HepG2 (cell line): ENCODE measurements around the gene ZFYVE28. TPM values are rescaled to one million over a fixed set of nuclear protein-coding genes. Genes with fewer than 3 reads are reported as not detected.

ENCODE experiments used
- ARID3A ChIP-seq: IDR thresholded peaks from 2 replicates; pipeline ENCODE4 v1.6.1; 2012; ENCODE audit warnings: low read depth, low read length, improper control_type of control experiment
- DMTF1 ChIP-seq: sonication (generic); formaldehyde crosslinking; IDR thresholded peaks from 2 replicates; pipeline ENCODE4 v1.4.0; 2020; ENCODE audit warnings: mild to moderate bottlenecking, missing genetic modification reagents
- GATA4 ChIP-seq: sonication (generic); IDR thresholded peaks from 2 replicates; pipeline ENCODE4 v1.6.1; 2016; ENCODE audit warnings: antibody characterized with exemption, low read depth, borderline replicate concordance
- NKX3-1 ChIP-seq: sonication (generic); formaldehyde crosslinking; IDR thresholded peaks from 2 replicates; pipeline ENCODE4 v1.5.0; 2020; ENCODE audit warnings: missing genetic modification reagents
- PHF5A ChIP-seq: IDR thresholded peaks from one replicate; pipeline ENCODE4 v1.6.1; 2018; ENCODE audit warnings: low read depth, missing genetic modification reagents; ENCODE audit not compliant: unreplicated experiment
- POLR2AphosphoS2 ChIP-seq: IDR thresholded peaks from 2 replicates; pipeline ENCODE4 v1.6.1; 2011; ENCODE audit warnings: low read depth, low read length, improper control_type of control experiment
- SETDB1 ChIP-seq: sonication (generic); formaldehyde crosslinking; IDR thresholded peaks from 2 replicates; pipeline ENCODE4 v1.5.1; 2020; ENCODE audit warnings: missing genetic modification reagents, mild to moderate bottlenecking, borderline replicate concordance
- WIZ ChIP-seq: sonication (generic); formaldehyde crosslinking; IDR thresholded peaks from 2 replicates; pipeline ENCODE4 v1.5.1; 2020; ENCODE audit warnings: mild to moderate bottlenecking, missing genetic modification reagents
- ZFP36L1 ChIP-seq: sonication (generic); formaldehyde crosslinking; IDR thresholded peaks from 2 replicates; pipeline ENCODE4 v1.8.0; 2022; ENCODE audit warnings: mild to moderate bottlenecking, missing genetic modification reagents, moderate library complexity
- ZFX ChIP-seq: sonication (generic); formaldehyde crosslinking; IDR thresholded peaks from 2 replicates; pipeline ENCODE4 v1.4.0; 2020; ENCODE audit warnings: mild to moderate bottlenecking, low read depth, missing genetic modification reagents, moderate library complexity
- ZNF24 ChIP-seq: fragments of 450-650 bp; IDR thresholded peaks from 2 replicates; pipeline ENCODE4 v1.6.1; 2017; ENCODE audit warnings: antibody characterized with exemption, mild to moderate bottlenecking
- ZNF335 ChIP-seq: sonication (generic); formaldehyde crosslinking; IDR thresholded peaks from 2 replicates; pipeline ENCODE4 v1.4.0; 2020; ENCODE audit warnings: missing genetic modification reagents
- ZNF382 ChIP-seq: sonication (generic); formaldehyde crosslinking; IDR thresholded peaks from 2 replicates; pipeline ENCODE4 v1.5.0; 2020; ENCODE audit warnings: missing genetic modification reagents, mild to moderate bottlenecking, borderline replicate concordance
- ZNF451 ChIP-seq: sonication (generic); formaldehyde crosslinking; IDR thresholded peaks from 2 replicates; pipeline ENCODE4 v1.5.0; 2020; ENCODE audit warnings: mild to moderate bottlenecking, missing genetic modification reagents
- ZNF749 ChIP-seq: sonication (generic); formaldehyde crosslinking; IDR thresholded peaks from 2 replicates; pipeline ENCODE4 v1.8.0; 2022; ENCODE audit warnings: mild to moderate bottlenecking, missing genetic modification reagents, moderate library complexity, borderline replicate concordance
- ZSCAN20 ChIP-seq: sonication (generic); formaldehyde crosslinking; IDR thresholded peaks from 2 replicates; pipeline ENCODE4 v1.4.0; 2020; ENCODE audit warnings: missing genetic modification reagents, mild to moderate bottlenecking, borderline replicate concordance
- polyA plus RNA-seq, 8 experiments: library from polyadenylated mRNA; depleted of rRNA in 3 of 8; stranded (reverse) in 7 of 8; unstranded in 1 of 8; fragments of >200 nt; fragmentation: Illumina TruSeq in 4 of 8; extraction: Trizol in 4 of 8; gene quantifications; 2 replicates each; pipeline versions ENCODE4 v1.2.1 to v1.2.3, GENCODE V29; 2011 to 2016; ENCODE audit warnings: low read depth in 4 of 8, missing spikeins in 1 of 8, mixed read lengths in 1 of 8; ENCODE audit not compliant: insufficient read depth in 1 of 8
- total RNA-seq, 5 experiments: library from RNA; depleted of rRNA; stranded (reverse); fragments of >200 nt; fragmentation: Illumina TruSeq; extraction: Trizol; gene quantifications; 2 replicates each; pipeline ENCODE4 v1.2.3, GENCODE V29; 2016; ENCODE audit warnings: low read depth in 1 of 5
- TF ChIP-seq, protein P1 (sequence below): IDR thresholded peaks from 2 replicates; pipeline ENCODE4 v1.6.1; 2016; ENCODE audit warnings: low read depth, missing genetic modification reagents, missing compliant biosample characterization
- TF ChIP-seq, protein P2 (sequence below): sonication (generic); formaldehyde crosslinking; IDR thresholded peaks from 2 replicates; pipeline ENCODE4 v1.8.0; 2023; ENCODE audit warnings: mild to moderate bottlenecking, missing genetic modification reagents

ZFYVE28 gene
- total and polyA plus RNA-seq, 2 of the 13 experiments (the other 11 are each of a cell fraction or from before 2014, with no cell fraction given) = 0.12 to 0.22 TPM

GRCh38 chr4:2462218-2462991 lies 44.0 kb upstream of the ZFYVE28 start (continued):
- TF ChIP-seq ARID3A (no peak), ZNF382 (CRISPR knock-in tag) (no peak), ZNF335 (no peak), GATA4 (no peak), SETDB1 (CRISPR knock-in tag) (no peak), WIZ (CRISPR knock-in tag) (0 out of 2 replicates have a peak, but pooled peaks have one; percentile 22), POLR2AphosphoS2 (no peak), ZNF24 (no peak), ZSCAN20 (CRISPR knock-in tag) (peak; percentile 91; the same call in 1 of the 2 replicates), DMTF1 (CRISPR knock-in tag) (no peak), NKX3-1 (CRISPR knock-in tag) (peak; percentile 79), ZFX (CRISPR knock-in tag) (peak; percentile 81), ZFP36L1 (peak; percentile 54; the same call in 1 of the 2 replicates), ZNF451 (CRISPR knock-in tag) (peak; percentile 57; the same call in 1 of the 2 replicates), PHF5A (CRISPR knock-in tag) (no peak), ZNF749 (CRISPR knock-in tag) (peak; percentile 68; the same call in 1 of the 2 replicates)
- TF ChIP-seq, protein P1, sequence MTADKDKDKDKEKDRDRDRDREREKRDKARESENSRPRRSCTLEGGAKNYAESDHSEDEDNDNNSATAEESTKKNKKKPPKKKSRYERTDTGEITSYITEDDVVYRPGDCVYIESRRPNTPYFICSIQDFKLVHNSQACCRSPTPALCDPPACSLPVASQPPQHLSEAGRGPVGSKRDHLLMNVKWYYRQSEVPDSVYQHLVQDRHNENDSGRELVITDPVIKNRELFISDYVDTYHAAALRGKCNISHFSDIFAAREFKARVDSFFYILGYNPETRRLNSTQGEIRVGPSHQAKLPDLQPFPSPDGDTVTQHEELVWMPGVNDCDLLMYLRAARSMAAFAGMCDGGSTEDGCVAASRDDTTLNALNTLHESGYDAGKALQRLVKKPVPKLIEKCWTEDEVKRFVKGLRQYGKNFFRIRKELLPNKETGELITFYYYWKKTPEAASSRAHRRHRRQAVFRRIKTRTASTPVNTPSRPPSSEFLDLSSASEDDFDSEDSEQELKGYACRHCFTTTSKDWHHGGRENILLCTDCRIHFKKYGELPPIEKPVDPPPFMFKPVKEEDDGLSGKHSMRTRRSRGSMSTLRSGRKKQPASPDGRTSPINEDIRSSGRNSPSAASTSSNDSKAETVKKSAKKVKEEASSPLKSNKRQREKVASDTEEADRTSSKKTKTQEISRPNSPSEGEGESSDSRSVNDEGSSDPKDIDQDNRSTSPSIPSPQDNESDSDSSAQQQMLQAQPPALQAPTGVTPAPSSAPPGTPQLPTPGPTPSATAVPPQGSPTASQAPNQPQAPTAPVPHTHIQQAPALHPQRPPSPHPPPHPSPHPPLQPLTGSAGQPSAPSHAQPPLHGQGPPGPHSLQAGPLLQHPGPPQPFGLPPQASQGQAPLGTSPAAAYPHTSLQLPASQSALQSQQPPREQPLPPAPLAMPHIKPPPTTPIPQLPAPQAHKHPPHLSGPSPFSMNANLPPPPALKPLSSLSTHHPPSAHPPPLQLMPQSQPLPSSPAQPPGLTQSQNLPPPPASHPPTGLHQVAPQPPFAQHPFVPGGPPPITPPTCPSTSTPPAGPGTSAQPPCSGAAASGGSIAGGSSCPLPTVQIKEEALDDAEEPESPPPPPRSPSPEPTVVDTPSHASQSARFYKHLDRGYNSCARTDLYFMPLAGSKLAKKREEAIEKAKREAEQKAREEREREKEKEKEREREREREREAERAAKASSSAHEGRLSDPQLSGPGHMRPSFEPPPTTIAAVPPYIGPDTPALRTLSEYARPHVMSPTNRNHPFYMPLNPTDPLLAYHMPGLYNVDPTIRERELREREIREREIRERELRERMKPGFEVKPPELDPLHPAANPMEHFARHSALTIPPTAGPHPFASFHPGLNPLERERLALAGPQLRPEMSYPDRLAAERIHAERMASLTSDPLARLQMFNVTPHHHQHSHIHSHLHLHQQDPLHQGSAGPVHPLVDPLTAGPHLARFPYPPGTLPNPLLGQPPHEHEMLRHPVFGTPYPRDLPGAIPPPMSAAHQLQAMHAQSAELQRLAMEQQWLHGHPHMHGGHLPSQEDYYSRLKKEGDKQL (CRISPR knock-in tag) = no peak
- TF ChIP-seq, protein P2, sequence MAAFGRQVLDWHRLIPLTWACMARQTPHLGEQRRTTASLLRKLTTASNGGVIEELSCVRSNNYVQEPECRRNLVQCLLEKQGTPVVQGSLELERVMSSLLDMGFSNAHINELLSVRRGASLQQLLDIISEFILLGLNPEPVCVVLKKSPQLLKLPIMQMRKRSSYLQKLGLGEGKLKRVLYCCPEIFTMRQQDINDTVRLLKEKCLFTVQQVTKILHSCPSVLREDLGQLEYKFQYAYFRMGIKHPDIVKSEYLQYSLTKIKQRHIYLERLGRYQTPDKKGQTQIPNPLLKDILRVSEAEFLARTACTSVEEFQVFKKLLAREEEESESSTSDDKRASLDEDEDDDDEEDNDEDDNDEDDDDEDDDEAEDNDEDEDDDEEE (CRISPR knock-in tag) = no peak
